ENCODE results near the gene FBXO36.

Gene FBXO36

GRCh38 chr2:230012267-230012884, 90.1 kb downstream of the FBXO36 start:
- H3K4me3 ChIP-seq (ENCODE audit: low read length): no peak overlapping the region
- DNase-seq (ENCODE audit: low read depth): peak; percentile 7
- no peak for TF ChIP-seq CTCF (conservative IDR thresholded peaks at IDR 0.05; ENCODE audit: low read depth, low read length)

GRCh38 chr2:230016844-230017243, 94.5 kb downstream of the FBXO36 start:
- no peak for DNase-seq (ENCODE audit: low read depth)
- no peak overlapping the region for H3K4me3 ChIP-seq (ENCODE audit: low read length)
- no peak for TF ChIP-seq CTCF (conservative IDR thresholded peaks at IDR 0.05; ENCODE audit: low read depth, low read length)

GRCh38 chr2:230018153-230018552, 95.8 kb downstream of the FBXO36 start:
- no peak overlapping the region for H3K4me3 ChIP-seq (ENCODE audit: low read length)
- DNase-seq (ENCODE audit: low read depth): peak; percentile 4
- no peak for TF ChIP-seq CTCF (conservative IDR thresholded peaks at IDR 0.05; ENCODE audit: low read depth, low read length)

GRCh38 chr2:230019742-230020141, 97.4 kb downstream of the FBXO36 start:
- no peak for DNase-seq (ENCODE audit: low read depth)
- H3K4me3 ChIP-seq (ENCODE audit: low read length): no peak overlapping the region
- no peak for TF ChIP-seq CTCF (conservative IDR thresholded peaks at IDR 0.05; ENCODE audit: low read depth, low read length)

- no peak for DNase-seq (ENCODE audit: low read depth)
- H3K4me3 ChIP-seq (ENCODE audit: low read length): no peak overlapping the region
- no peak for TF ChIP-seq CTCF (conservative IDR thresholded peaks at IDR 0.05; ENCODE audit: low read depth, low read length)
These were observed 101.0 kb downstream of the FBXO36 start for GRCh38 chr2:230023313-230023712.

GRCh38 chr2:230042195-230042594, 119.9 kb downstream of the FBXO36 start:
- DNase-seq (ENCODE audit: low read depth): no peak
- no peak overlapping the region for H3K4me3 ChIP-seq (ENCODE audit: low read length)
- no peak for TF ChIP-seq CTCF (conservative IDR thresholded peaks at IDR 0.05; ENCODE audit: low read depth, low read length)

- DNase-seq (ENCODE audit: low read depth): no peak
- H3K4me3 ChIP-seq (ENCODE audit: low read length): no peak overlapping the region
- TF ChIP-seq CTCF (conservative IDR thresholded peaks at IDR 0.05; ENCODE audit: low read depth, low read length): no peak
These were observed 120.7 kb downstream of the FBXO36 start for GRCh38 chr2:230043025-230043424.

All from retinal pigment epithelial cell (primary cell).